Mesendoderm (in vitro differentiated cells): ENCODE data around the gene PELI2.
A peak's percentile ranks its signal among the peaks of the same experiment; 100 is the strongest.

Experiments
- DNase-seq: peaks from one replicate; pipeline ENCODE4 v3.0.0; 2013
- H2AK5ac ChIP-seq: 2 replicates; pipeline ENCODE4 v1.6.1; 2013; ENCODE audit warnings: low read length, inconsistent platforms
- H2BK120ac ChIP-seq: 2 replicates; pipeline ENCODE4 v1.6.1; 2013; ENCODE audit warnings: low read depth, mild to moderate bottlenecking, low read length, moderate library complexity, mixed read lengths
- H2BK15ac ChIP-seq: replicated peaks from 2 replicates; pipeline ENCODE4 v1.6.1; 2013; ENCODE audit warnings: low read depth, mild to moderate bottlenecking, moderate library complexity
- H2BK5ac ChIP-seq: 2 replicates; pipeline ENCODE4 v1.6.1; 2013; ENCODE audit warnings: low read length, inconsistent platforms
- H3K18ac ChIP-seq: 2 replicates; pipeline ENCODE4 v1.6.1; 2013; ENCODE audit warnings: mild to moderate bottlenecking, low read length, mixed read lengths
- H3K23ac ChIP-seq: one replicate; pipeline ENCODE4 v1.6.1; 2013; ENCODE audit warnings: low read length
- H3K27ac ChIP-seq: 2 replicates; pipeline ENCODE4 v1.5.1; 2013; ENCODE audit warnings: low read depth, mild to moderate bottlenecking, inconsistent platforms, low read length, moderate library complexity
- H3K27me3 ChIP-seq: 2 replicates; pipeline ENCODE4 v1.6.1; 2013; ENCODE audit warnings: low read length, control low read depth, mild to moderate bottlenecking, inconsistent platforms; ENCODE audit not compliant: insufficient read depth, poor library complexity
- H3K36me3 ChIP-seq: 2 replicates; pipeline ENCODE4 v1.6.1; 2013; ENCODE audit warnings: low read length, inconsistent platforms; ENCODE audit not compliant: control insufficient read depth, insufficient read depth
- H3K4ac ChIP-seq: one replicate; pipeline ENCODE4 v1.6.1; 2013; ENCODE audit warnings: low read depth, mild to moderate bottlenecking, low read length, moderate library complexity
- H3K4me1 ChIP-seq: 2 replicates; pipeline ENCODE4 v1.6.1; 2013; ENCODE audit warnings: low read depth, low read length, inconsistent platforms; ENCODE audit not compliant: control insufficient read depth
- H3K4me2 ChIP-seq: 2 replicates; pipeline ENCODE4 v1.6.1; 2013; ENCODE audit warnings: low read length
- H3K4me3 ChIP-seq: 2 replicates; pipeline ENCODE4 v1.5.1; 2013; ENCODE audit warnings: mild to moderate bottlenecking, low read length
- H3K56ac ChIP-seq: one replicate; pipeline ENCODE4 v1.6.1; 2013; ENCODE audit warnings: low read length
- H3K79me1 ChIP-seq: 2 replicates; pipeline ENCODE4 v1.6.1; 2013; ENCODE audit warnings: low read length, inconsistent platforms
- H3K79me2 ChIP-seq: 2 replicates; pipeline ENCODE4 v1.6.1; 2013; ENCODE audit warnings: mild to moderate bottlenecking, low read length; ENCODE audit not compliant: control insufficient read depth, insufficient read depth
- H3K9ac ChIP-seq: 2 replicates; pipeline ENCODE4 v1.6.1; 2013; ENCODE audit warnings: low read length, inconsistent platforms
- H4K5ac ChIP-seq: one replicate; pipeline ENCODE4 v1.6.1; 2013; ENCODE audit warnings: low read length
- H4K8ac ChIP-seq: one replicate; pipeline ENCODE4 v1.6.1; 2013; ENCODE audit warnings: low read depth, mild to moderate bottlenecking, control low read depth, low read length, moderate library complexity
- WGBS: extraction: QIAGEN DNeasy Blood & Tissue Kit; methylation state at CpG from one replicate; pipeline ENCODE4 v1.1.7; 2013; ENCODE audit warnings: low lambda C conversion rate, missing lambda C conversion rate; ENCODE audit not compliant: insufficient coverage; ENCODE audit errors: extremely low coverage; 5-methylcytosine and 5-hydroxymethylcytosine counted together

PELI2 gene

DNA sequence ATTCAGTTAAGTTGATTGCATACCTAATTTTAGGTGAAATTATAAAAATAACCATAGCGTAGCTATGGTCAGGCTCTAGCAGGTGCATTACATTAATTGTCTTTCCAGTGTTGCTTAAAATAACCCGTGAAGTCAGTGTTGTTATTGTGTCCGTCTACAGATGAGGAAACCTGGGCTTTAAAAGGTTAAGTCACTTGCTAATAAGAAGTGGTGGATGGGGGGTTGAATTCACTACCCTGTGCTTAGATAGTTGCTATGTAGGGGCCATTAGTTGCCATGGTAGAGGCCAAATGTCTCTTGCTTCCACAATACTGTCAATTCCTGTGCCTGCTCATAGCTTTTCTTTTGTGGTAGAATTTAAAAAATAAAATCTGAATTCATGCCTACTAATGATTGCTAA lies 174.8 kb downstream of the PELI2 start:
- Histone ChIP-seq H3K27ac (no peak overlapping the region), H4K5ac (no peak overlapping the region), H3K23ac (no peak overlapping the region), H3K79me2 (no peaks in the 10 kb centered on the region), H4K8ac (no peak overlapping the region), H3K4ac (no peak overlapping the region), H3K4me3 (no peak overlapping the region), H3K79me1 (no peaks in the 10 kb centered on the region), H2AK5ac (no peak overlapping the region), H3K9ac (no peak overlapping the region), H3K4me1 (no peaks in the 10 kb centered on the region), H3K18ac (no peak overlapping the region), H3K56ac (no peak overlapping the region), H3K4me2 (no peak overlapping the region), H2BK15ac (no peak overlapping the region), H2BK5ac (no peak overlapping the region), H3K36me3 (peaks cover 1% of the 10 kb centered on the region), H3K27me3 (no peaks in the 10 kb centered on the region), H2BK120ac (no peak overlapping the region)
- no CpG with 5 or more reads among the region's 3 CpGs for WGBS
- DNase-seq: no peak

DNA sequence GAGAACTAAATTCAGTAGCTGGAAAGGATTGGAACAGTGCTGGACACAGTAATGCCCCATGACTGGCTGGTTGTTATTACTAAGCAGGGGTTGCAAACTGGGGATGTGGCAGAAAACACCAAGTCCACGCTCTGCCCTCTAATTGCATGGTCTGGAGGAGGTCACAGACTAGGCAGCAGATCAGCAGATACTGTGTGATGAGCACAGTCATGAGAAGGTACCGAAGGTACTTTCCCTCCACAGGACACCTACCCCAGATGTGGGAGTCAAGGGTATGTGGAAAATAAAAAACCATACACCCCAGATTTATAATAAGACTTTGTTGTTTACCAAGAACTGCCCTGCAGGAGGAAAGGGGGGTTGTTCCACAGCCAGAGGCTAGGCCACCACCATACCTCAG lies 175.3 kb downstream of the PELI2 start:
- H3K79me2 ChIP-seq: no peaks in the 10 kb centered on the region
- no peak overlapping the region for H3K18ac ChIP-seq
- peaks cover 1% of the 10 kb centered on the region for H3K36me3 ChIP-seq
- no peaks in the 10 kb centered on the region for H3K4me1 ChIP-seq
- H4K8ac ChIP-seq: no peak overlapping the region
- WGBS: no CpG with 5 or more reads among the region's 2 CpGs
- no peak overlapping the region for H2BK15ac ChIP-seq
- no peak overlapping the region for H3K27ac ChIP-seq
- no peaks in the 10 kb centered on the region for H3K27me3 ChIP-seq
- H3K23ac ChIP-seq: no peak overlapping the region
- H3K4me2 ChIP-seq: no peak overlapping the region
- H3K4me3 ChIP-seq: no peak overlapping the region
- DNase-seq: no peak
- H3K56ac ChIP-seq: no peak overlapping the region
- no peaks in the 10 kb centered on the region for H3K79me1 ChIP-seq
- no peak overlapping the region for H2BK5ac ChIP-seq
- no peak overlapping the region for H2BK120ac ChIP-seq
- H4K5ac ChIP-seq: no peak overlapping the region
- H3K4ac ChIP-seq: no peak overlapping the region
- no peak overlapping the region for H3K9ac ChIP-seq
- H2AK5ac ChIP-seq: no peak overlapping the region

DNA sequence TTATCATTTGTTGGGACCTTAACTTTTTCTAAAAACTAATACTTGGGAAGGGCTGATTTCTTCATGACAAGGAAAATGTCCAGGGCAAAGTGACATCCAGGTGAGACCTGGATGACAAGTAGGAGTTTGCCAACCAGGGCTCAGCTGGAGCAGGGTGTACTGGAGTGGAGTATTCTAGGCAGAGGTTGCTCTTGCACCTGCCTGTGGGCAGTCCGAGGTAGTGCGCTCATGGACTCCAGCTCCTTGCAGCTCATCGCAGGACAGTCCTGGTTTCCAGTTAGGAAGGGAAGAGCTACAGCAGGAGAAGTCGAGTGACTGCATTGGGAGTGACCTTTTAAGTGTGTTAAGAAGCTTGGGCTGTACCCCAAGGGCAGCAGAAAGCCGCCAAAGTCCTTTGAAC lies 175.9 kb downstream of the PELI2 start:
- Histone ChIP-seq H3K27ac (no peak overlapping the region), H3K4me1 (no peaks in the 10 kb centered on the region), H3K79me2 (no peaks in the 10 kb centered on the region), H3K27me3 (no peaks in the 10 kb centered on the region), H3K4me3 (no peak overlapping the region), H3K56ac (no peak overlapping the region), H2BK5ac (no peak overlapping the region), H3K18ac (no peak overlapping the region), H3K9ac (no peak overlapping the region), H2AK5ac (no peak overlapping the region), H4K8ac (no peak overlapping the region), H2BK120ac (no peak overlapping the region), H4K5ac (no peak overlapping the region), H3K23ac (no peak overlapping the region), H3K4me2 (no peak overlapping the region), H2BK15ac (no peak overlapping the region), H3K79me1 (no peaks in the 10 kb centered on the region), H3K4ac (no peak overlapping the region), H3K36me3 (peaks cover 1% of the 10 kb centered on the region)
- peak; percentile 50 for DNase-seq
- no CpG with 5 or more reads among the region's 5 CpGs for WGBS

DNA sequence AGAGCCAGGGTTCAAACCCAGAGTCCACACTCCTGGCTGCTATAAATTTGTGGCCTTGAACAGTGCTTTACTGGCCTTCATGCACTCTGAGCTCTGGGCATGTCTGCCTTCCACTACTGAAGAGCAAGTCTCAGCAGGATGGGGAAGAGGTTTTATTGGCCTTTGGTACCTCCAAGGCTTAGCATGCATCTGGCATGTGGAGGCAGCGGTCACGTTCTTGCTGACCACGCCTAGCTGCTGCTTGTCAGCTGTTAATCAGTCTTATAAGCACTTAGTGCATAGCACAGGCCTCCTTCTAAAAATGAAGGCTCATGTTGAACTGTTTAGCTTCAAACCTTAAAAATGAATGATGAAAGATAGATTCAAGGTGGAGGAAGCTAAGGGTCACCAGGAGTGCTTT lies 177.5 kb downstream of the PELI2 start:
- H2BK5ac ChIP-seq: no peak overlapping the region
- no peaks in the 10 kb centered on the region for H3K79me2 ChIP-seq
- no peaks in the 10 kb centered on the region for H3K4me1 ChIP-seq
- H3K4me2 ChIP-seq: no peak overlapping the region
- no peak overlapping the region for H4K5ac ChIP-seq
- no peak overlapping the region for H3K4ac ChIP-seq
- H3K4me3 ChIP-seq: no peak overlapping the region
- H2AK5ac ChIP-seq: no peak overlapping the region
- no peak overlapping the region for H3K56ac ChIP-seq
- H3K79me1 ChIP-seq: no peaks in the 10 kb centered on the region
- no peak overlapping the region for H3K18ac ChIP-seq
- WGBS: no CpG with 5 or more reads among the region's 3 CpGs
- H3K36me3 ChIP-seq: no peaks in the 10 kb centered on the region
- no peak overlapping the region for H3K27ac ChIP-seq
- no peak overlapping the region for H3K9ac ChIP-seq
- H2BK15ac ChIP-seq: no peak overlapping the region
- no peak overlapping the region for H3K23ac ChIP-seq
- H2BK120ac ChIP-seq: no peak overlapping the region
- H4K8ac ChIP-seq: no peak overlapping the region
- no peaks in the 10 kb centered on the region for H3K27me3 ChIP-seq
- DNase-seq: no peak

DNA sequence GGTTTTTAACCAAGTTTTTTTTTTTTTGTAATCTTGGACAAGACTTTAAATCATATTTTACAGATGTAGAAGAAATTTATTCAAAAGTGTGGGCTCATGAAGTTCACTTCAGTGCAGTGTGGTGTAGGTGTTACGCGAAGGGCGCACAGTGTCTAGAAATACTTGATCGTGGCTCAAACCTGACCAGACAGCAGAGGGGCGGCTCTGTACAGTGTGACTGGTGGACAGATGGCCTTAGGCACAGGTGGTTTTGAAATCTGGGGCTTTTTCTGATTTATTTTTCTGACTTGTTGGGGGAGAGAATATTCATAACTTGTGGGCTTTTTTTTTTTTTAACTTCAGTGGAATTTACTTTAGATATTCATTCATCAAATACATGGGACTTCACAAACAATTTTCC lies 179.2 kb downstream of the PELI2 start:
- Histone ChIP-seq H3K9ac (no peak overlapping the region), H3K4me1 (no peaks in the 10 kb centered on the region), H3K18ac (no peak overlapping the region), H3K4me2 (no peak overlapping the region), H3K79me1 (no peaks in the 10 kb centered on the region), H2BK120ac (no peak overlapping the region), H3K27me3 (no peaks in the 10 kb centered on the region), H3K56ac (no peak overlapping the region), H2BK15ac (no peak overlapping the region), H2BK5ac (no peak overlapping the region), H3K79me2 (no peaks in the 10 kb centered on the region), H3K4ac (no peak overlapping the region), H2AK5ac (no peak overlapping the region), H3K36me3 (no peaks in the 10 kb centered on the region), H3K4me3 (no peak overlapping the region), H3K27ac (no peak overlapping the region), H4K5ac (no peak overlapping the region), H3K23ac (no peak overlapping the region), H4K8ac (no peak overlapping the region)
- no CpG with 5 or more reads among the region's 5 CpGs for WGBS
- no peak for DNase-seq

DNA sequence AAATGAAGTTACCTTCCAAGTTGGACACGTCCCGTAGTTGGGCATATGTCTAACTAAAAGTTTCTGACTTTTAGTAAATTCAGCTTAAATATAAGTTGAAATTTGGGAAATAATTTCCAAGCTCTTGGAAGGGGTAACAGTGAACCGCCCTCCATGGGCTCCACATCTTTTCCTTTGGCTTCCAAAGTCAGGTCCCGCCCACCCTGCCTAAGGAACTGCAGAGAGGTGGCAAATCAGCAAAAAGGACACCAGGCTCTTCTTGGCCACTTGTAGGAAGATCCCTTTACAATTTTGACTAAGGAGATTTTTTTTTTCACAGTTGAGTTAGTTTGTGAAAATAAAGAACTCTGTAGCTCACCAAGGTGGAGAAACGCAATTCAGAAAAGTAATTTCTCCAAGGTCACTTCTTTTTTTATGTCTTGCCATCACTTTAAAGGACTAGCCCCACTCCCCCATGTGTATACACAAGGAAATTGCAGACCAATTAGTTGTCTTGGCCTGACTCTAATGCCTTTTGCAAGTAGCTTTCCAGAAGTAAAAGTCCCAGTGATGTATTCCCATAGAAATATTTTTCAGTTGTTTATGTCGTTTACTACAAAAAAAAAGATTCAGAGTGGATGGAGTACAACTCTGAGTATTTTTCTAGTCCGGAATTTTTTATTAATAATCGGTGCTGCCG lies 181.2 kb downstream of the PELI2 start:
- no peaks in the 10 kb centered on the region for H3K79me1 ChIP-seq
- H3K4me1 ChIP-seq: no peaks in the 10 kb centered on the region
- no peak overlapping the region for H3K4me3 ChIP-seq
- H3K27me3 ChIP-seq: no peaks in the 10 kb centered on the region
- no peak overlapping the region for H3K23ac ChIP-seq
- no peak overlapping the region for H4K5ac ChIP-seq
- H2BK5ac ChIP-seq: no peak overlapping the region
- H3K27ac ChIP-seq: no peak overlapping the region
- no peak overlapping the region for H3K18ac ChIP-seq
- H3K79me2 ChIP-seq: no peaks in the 10 kb centered on the region
- no peak overlapping the region for H2AK5ac ChIP-seq
- no peak overlapping the region for H3K56ac ChIP-seq
- no peak overlapping the region for H2BK120ac ChIP-seq
- no peak overlapping the region for H2BK15ac ChIP-seq
- no peak overlapping the region for H3K4ac ChIP-seq
- no peak overlapping the region for H3K9ac ChIP-seq
- H3K36me3 ChIP-seq: no peaks in the 10 kb centered on the region
- peak; percentile 24 for DNase-seq
- H3K4me2 ChIP-seq: no peak overlapping the region
- no CpG with 5 or more reads among the region's 9 CpGs for WGBS
- no peak overlapping the region for H4K8ac ChIP-seq
